ENCODE results near the gene MAST2.
"Not testable (repeated sequence)": the region's sequence is repeated elsewhere in the genome, so short reads cannot be mapped to it uniquely, and the experiment has no call there.

MAST2 gene

DNA sequence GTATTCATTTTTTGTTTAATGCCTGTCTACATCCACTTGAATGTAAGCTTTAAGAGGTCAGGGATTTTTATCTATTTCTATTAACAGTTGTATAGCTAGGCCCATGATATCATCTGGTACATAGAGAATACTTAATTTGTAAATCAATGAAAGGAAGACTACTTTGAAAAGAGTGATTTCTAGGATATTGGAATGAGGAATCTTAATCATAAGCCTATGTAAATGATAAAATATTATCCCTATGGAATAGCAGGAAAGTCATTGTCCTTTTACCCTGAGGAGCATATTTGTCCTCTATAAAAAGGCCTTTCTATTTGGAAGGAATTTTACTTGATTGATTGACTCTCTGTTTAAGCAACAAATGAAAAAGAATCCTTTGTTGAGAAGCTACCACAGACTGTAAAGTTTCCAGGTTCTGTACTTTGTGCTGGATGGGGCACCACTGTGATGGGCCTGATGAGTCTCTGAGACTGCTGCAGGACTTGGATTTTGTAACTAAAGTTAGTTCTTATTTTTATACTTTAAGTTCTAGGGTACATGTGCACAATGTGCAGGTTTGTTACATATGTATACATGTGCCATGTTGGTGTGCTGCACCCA, 53.8 kb downstream of the MAST2 start:
- H3K9me3 ChIP-seq = no peaks in the 10 kb centered on the region
- H3K27ac ChIP-seq = no peak overlapping the region
- H3K27me3 ChIP-seq = no peaks in the 10 kb centered on the region
- intact Hi-C loops (cut with DNase I; ENCODE audit: low total_unique reads) = no loop called here
- no peak for DNase-seq
- no peak overlapping the region for H3K4me3 ChIP-seq
- H3K36me3 ChIP-seq = no peaks in the 10 kb centered on the region
- no peaks in the 10 kb centered on the region for H3K4me1 ChIP-seq
- no peak for TF ChIP-seq CTCF (IDR thresholded peaks at IDR 0.05)

GRCh38 chr1:45857755-45858492, 54.5 kb downstream of the MAST2 start:
- H3K4me1 ChIP-seq; H3K27me3 ChIP-seq; DNase-seq; H3K27ac ChIP-seq; H3K4me3 ChIP-seq; H3K9me3 ChIP-seq; intact Hi-C loops (cut with DNase I; ENCODE audit: low total_unique reads); H3K36me3 ChIP-seq: not testable (repeated sequence)

GRCh38 chr1:45859221-45859620, 55.8 kb downstream of the MAST2 start:
- Histone ChIP-seq H3K27me3 (no peaks in the 10 kb centered on the region), H3K36me3 (no peaks in the 10 kb centered on the region), H3K4me3 (no peak overlapping the region), H3K27ac (no peak overlapping the region), H3K4me1 (no peaks in the 10 kb centered on the region), H3K9me3 (no peaks in the 10 kb centered on the region)
- no peak for DNase-seq
- no peak for TF ChIP-seq CTCF (IDR thresholded peaks at IDR 0.05)
- intact Hi-C loops (cut with DNase I; ENCODE audit: low total_unique reads) = no loop called here

- H3K27me3 ChIP-seq = no peaks in the 10 kb centered on the region
Measured at GRCh38 chr1:45862008-45862407, 58.6 kb downstream of the MAST2 start.

DNA sequence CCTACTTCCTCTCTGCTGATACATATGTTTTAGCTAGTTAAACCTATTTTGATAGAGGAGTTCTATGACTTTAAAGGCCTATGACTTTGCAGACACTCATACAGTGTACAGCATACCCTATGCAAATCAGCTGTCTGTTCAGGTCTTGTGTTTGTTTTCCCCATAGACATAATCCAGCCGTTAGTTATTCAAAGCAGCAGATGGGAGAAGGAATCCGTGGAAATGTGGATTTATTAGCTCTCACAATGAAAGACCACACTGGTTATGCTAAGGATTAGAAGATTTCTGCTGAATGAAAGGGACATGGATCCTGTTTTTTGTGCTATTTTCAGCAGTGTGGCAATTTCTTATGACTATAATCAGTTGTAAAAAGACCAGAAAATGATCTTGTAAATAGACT, 59.8 kb downstream of the MAST2 start:
- no peak for TF ChIP-seq CTCF (IDR thresholded peaks at IDR 0.05)
- Histone ChIP-seq H3K36me3 (no peaks in the 10 kb centered on the region), H3K9me3 (no peaks in the 10 kb centered on the region), H3K4me3 (no peak overlapping the region), H3K27me3 (no peaks in the 10 kb centered on the region), H3K4me1 (no peaks in the 10 kb centered on the region), H3K27ac (no peak overlapping the region)
- intact Hi-C loops (cut with DNase I; ENCODE audit: low total_unique reads) = no loop called here
- no peak for DNase-seq

More at GRCh38 chr1:45862008-45862407, 58.6 kb downstream of the MAST2 start:
- Histone ChIP-seq H3K9me3 (no peaks in the 10 kb centered on the region), H3K27ac (no peak overlapping the region), H3K36me3 (no peaks in the 10 kb centered on the region), H3K4me1 (no peaks in the 10 kb centered on the region), H3K4me3 (no peak overlapping the region)
- DNase-seq = no peak
- no peak for TF ChIP-seq CTCF (IDR thresholded peaks at IDR 0.05)
- intact Hi-C loops (cut with DNase I; ENCODE audit: low total_unique reads) = no loop called here

All from tibial artery (tissue), 4 donors.